Measurements from ENCODE around the gene DENND4C.
"Not testable (repeated sequence)": the region's sequence is repeated elsewhere in the genome, so short reads cannot be mapped to it uniquely, and the experiment has no call there.

Gene DENND4C

DNA sequence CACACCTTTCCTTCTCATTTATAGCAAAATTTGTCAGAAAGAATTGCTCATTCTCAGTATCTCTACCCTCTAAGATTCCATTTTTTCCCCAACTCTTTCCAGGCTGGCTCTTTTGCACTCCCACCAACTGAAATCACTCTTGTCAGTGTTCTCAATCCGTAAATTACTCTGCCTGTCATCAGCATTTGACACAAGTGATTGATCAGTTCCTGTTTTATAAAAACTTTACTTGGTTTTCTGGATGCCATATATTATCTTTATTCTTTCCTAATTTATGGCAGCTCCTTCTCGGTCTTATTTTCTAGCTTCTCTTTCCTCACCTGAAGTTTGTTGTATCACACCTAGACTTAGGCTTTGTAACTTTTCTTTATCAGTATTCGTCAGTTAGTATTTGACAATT, 16.4 kb downstream of the DENND4C start:
- no peaks in the 10 kb centered on the region for H4K20me1 ChIP-seq (ENCODE audit: insufficient read depth, low read length)
- no peaks in the 10 kb centered on the region for H3K36me3 ChIP-seq (replicated peaks; ENCODE audit: insufficient read depth, low read length)
- no peak overlapping the region for H3K4me3 ChIP-seq (ENCODE audit: low read length)
- DNase-seq, result no peak
- H3K9me2 ChIP-seq (replicated peaks; ENCODE audit: insufficient read depth, low read length), result no peaks in the 10 kb centered on the region
- no peaks in the 10 kb centered on the region for H3K4me1 ChIP-seq (ENCODE audit: low read length)
- no peak overlapping the region for H2AFZ ChIP-seq (ENCODE audit: low read length)
- no peak for TF ChIP-seq CTCF (IDR thresholded peaks at IDR 0.05; ENCODE audit: low read length)
- TF ChIP-seq EZH2phosphoT487 (IDR thresholded peaks at IDR 0.05; ENCODE audit: low read length), result no peak
- TF ChIP-seq EZH2 (optimal IDR thresholded peaks at IDR 0.05; ENCODE audit: low read depth, low read length), result no peak
- no peak overlapping the region for H3K4me2 ChIP-seq (ENCODE audit: low read depth, low read length)
- no peak overlapping the region for H3K27ac ChIP-seq (ENCODE audit: low read length)
- peaks cover 77% of the 10 kb centered on the region for H3K79me2 ChIP-seq (ENCODE audit: low read length)
- no peaks in the 10 kb centered on the region for H3K9me3 ChIP-seq (replicated peaks; ENCODE audit: insufficient read depth, low read length)
- no peaks in the 10 kb centered on the region for H3F3A ChIP-seq (ENCODE audit: insufficient read depth, low read length)
- no peak overlapping the region for H3K9ac ChIP-seq (ENCODE audit: low read length)
- no peaks in the 10 kb centered on the region for H3K27me3 ChIP-seq (replicated peaks; ENCODE audit: insufficient read depth, low read length)

- DNase-seq, result no peak
- H3K36me3 ChIP-seq (replicated peaks; ENCODE audit: insufficient read depth, low read length), result no peaks in the 10 kb centered on the region
- H3K4me3 ChIP-seq (ENCODE audit: low read length), result no peak overlapping the region
- H4K20me1 ChIP-seq (ENCODE audit: insufficient read depth, low read length), result no peaks in the 10 kb centered on the region
- H3K27me3 ChIP-seq (replicated peaks; ENCODE audit: insufficient read depth, low read length), result no peaks in the 10 kb centered on the region
- TF ChIP-seq EZH2 (optimal IDR thresholded peaks at IDR 0.05; ENCODE audit: low read depth, low read length), result no peak
- no peak overlapping the region for H3K4me2 ChIP-seq (ENCODE audit: low read depth, low read length)
- no peak overlapping the region for H3K9ac ChIP-seq (ENCODE audit: low read length)
- H2AFZ ChIP-seq (ENCODE audit: low read length), result no peak overlapping the region
- H3F3A ChIP-seq (ENCODE audit: insufficient read depth, low read length), result no peaks in the 10 kb centered on the region
- H3K27ac ChIP-seq (ENCODE audit: low read length), result no peak overlapping the region
- H3K79me2 ChIP-seq (ENCODE audit: low read length), result peaks cover 77% of the 10 kb centered on the region
- H3K4me1 ChIP-seq (ENCODE audit: low read length), result no peaks in the 10 kb centered on the region
- H3K9me3 ChIP-seq (replicated peaks; ENCODE audit: insufficient read depth, low read length), result no peaks in the 10 kb centered on the region
- no peaks in the 10 kb centered on the region for H3K9me2 ChIP-seq (replicated peaks; ENCODE audit: insufficient read depth, low read length)
These were observed 16.9 kb downstream of the DENND4C start for GRCh38 chr9:19247420-19247819.

DNA sequence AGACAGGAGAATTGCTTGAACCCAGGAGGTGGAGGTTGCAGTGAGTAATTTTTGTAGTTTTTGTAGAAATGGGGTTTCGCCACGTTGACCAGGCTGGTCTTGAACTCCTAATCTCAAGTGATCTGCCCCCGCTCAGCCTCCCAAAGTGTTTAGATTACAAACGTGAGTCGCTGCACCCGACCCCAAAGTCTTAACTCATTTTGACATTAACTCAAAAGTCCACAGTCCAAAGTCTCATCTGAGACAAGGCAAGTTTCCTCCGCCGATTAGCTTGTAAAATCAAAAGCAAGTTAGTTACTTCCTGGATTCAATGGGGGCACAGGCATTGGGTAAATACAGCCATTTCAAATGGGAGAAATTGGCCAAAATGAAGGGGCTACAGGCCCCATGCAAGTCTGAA, 19.9 kb downstream of the DENND4C start:
- not testable (repeated sequence) for H3K36me3 ChIP-seq (replicated peaks; ENCODE audit: insufficient read depth, low read length); H3K4me1 ChIP-seq (ENCODE audit: low read length); H3K27me3 ChIP-seq (replicated peaks; ENCODE audit: insufficient read depth, low read length); H3K9me2 ChIP-seq (replicated peaks; ENCODE audit: insufficient read depth, low read length); H3F3A ChIP-seq (ENCODE audit: insufficient read depth, low read length); H3K4me2 ChIP-seq (ENCODE audit: low read depth, low read length); DNase-seq; H3K9me3 ChIP-seq (replicated peaks; ENCODE audit: insufficient read depth, low read length); H3K4me3 ChIP-seq (ENCODE audit: low read length); H3K9ac ChIP-seq (ENCODE audit: low read length); H4K20me1 ChIP-seq (ENCODE audit: insufficient read depth, low read length); H3K27ac ChIP-seq (ENCODE audit: low read length); H2AFZ ChIP-seq (ENCODE audit: low read length)
- H3K79me2 ChIP-seq (ENCODE audit: low read length), result peaks cover 77% of the 10 kb centered on the region

GRCh38 chr9:19251203-19251602, 20.7 kb downstream of the DENND4C start:
- H3K9me2 ChIP-seq (replicated peaks; ENCODE audit: insufficient read depth, low read length); H3K36me3 ChIP-seq (replicated peaks; ENCODE audit: insufficient read depth, low read length); H3K27me3 ChIP-seq (replicated peaks; ENCODE audit: insufficient read depth, low read length); H3K9ac ChIP-seq (ENCODE audit: low read length); DNase-seq; H3K4me2 ChIP-seq (ENCODE audit: low read depth, low read length); H2AFZ ChIP-seq (ENCODE audit: low read length); H3K27ac ChIP-seq (ENCODE audit: low read length); H3K9me3 ChIP-seq (replicated peaks; ENCODE audit: insufficient read depth, low read length); H3K4me3 ChIP-seq (ENCODE audit: low read length); H4K20me1 ChIP-seq (ENCODE audit: insufficient read depth, low read length); H3K4me1 ChIP-seq (ENCODE audit: low read length); H3F3A ChIP-seq (ENCODE audit: insufficient read depth, low read length): not testable (repeated sequence)
- H3K79me2 ChIP-seq (ENCODE audit: low read length), result peaks cover 77% of the 10 kb centered on the region

- not testable (repeated sequence) for H3K9ac ChIP-seq (ENCODE audit: low read length); H3K9me2 ChIP-seq (replicated peaks; ENCODE audit: insufficient read depth, low read length); H2AFZ ChIP-seq (ENCODE audit: low read length); H3K4me3 ChIP-seq (ENCODE audit: low read length); H3K9me3 ChIP-seq (replicated peaks; ENCODE audit: insufficient read depth, low read length); H4K20me1 ChIP-seq (ENCODE audit: insufficient read depth, low read length); H3F3A ChIP-seq (ENCODE audit: insufficient read depth, low read length); H3K4me2 ChIP-seq (ENCODE audit: low read depth, low read length); H3K27me3 ChIP-seq (replicated peaks; ENCODE audit: insufficient read depth, low read length); H3K36me3 ChIP-seq (replicated peaks; ENCODE audit: insufficient read depth, low read length); DNase-seq; H3K27ac ChIP-seq (ENCODE audit: low read length); H3K4me1 ChIP-seq (ENCODE audit: low read length)
- H3K79me2 ChIP-seq (ENCODE audit: low read length), result peaks cover 73% of the 10 kb centered on the region
These were observed 21.1 kb downstream of the DENND4C start for GRCh38 chr9:19251622-19252021.
